Measurements from ENCODE around the gene RBM33.

RBM33 gene

DNA sequence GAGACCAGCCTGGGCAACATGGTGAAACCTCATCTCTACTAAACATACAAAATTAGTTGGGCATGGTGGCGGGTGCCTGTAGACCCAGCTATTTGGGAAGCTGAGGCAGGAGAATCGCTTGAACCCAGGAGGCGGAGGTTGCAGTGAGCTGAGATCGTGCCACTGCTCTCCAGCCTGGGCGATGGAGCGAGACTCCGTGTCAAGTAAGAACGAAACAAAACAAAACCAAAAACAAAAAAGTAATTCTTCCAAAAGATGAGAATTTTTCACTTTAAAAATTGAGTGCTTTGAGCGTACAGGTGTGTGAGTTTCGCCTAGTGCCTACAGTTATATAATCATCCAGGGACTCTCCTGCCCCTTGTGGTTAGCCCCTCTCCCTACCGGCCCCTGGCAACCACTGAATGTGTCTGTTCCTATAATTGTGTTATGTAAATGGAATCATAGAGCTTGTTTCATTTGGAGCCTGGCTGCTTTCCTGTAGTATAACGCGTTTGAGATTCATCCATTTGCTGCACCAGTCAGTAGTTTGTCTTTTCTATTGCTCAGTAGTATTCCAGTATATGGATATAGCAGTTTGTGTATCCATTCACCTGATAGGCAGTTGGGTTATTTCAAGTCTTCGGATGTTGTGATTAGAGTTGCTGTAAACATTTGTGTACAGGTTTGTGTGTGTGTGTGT lies 80.0 kb downstream of the RBM33 start:
- DNase-seq = no peak

DNA sequence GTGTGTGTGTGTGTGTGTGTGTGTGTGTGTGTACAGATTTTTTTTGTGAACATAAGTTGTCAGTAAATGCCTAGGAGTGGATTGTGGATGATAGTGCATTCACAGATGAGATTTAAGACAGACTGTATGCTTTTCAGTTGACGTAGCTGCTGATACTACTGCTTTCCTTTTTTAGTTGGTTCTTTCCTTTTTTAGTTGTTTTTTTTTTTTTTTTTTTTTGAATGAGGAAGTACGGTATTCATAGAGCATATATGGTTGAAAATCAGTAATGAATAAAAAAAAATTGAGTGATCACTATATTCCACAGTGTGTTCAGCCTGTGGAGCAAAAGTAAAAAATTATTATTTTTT lies 80.5 kb downstream of the RBM33 start:
- no peak for DNase-seq

DNA sequence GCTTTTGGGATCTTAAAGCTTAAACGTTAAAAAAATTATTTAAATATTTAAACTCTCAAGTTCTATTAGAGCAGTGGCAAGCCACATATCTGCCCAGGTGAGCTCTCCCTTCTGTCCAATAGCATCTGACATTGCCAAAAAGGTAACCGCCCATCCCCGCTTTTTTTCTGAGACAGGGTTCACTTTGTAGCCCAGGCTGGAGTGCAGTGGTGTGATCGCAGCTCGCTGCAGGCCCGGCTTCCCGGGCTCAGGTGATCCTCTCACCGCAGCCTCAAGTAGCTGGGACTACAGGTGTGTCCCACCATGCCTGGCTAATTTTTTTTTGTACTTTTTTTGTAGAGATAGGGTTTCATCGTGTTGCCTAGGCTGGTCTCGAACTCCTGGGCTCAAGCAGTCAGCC lies 83.2 kb downstream of the RBM33 start:
- no peak for DNase-seq

GRCh38 chr7:155728116-155728515 lies 83.7 kb downstream of the RBM33 start:
- no peak for DNase-seq

DNA sequence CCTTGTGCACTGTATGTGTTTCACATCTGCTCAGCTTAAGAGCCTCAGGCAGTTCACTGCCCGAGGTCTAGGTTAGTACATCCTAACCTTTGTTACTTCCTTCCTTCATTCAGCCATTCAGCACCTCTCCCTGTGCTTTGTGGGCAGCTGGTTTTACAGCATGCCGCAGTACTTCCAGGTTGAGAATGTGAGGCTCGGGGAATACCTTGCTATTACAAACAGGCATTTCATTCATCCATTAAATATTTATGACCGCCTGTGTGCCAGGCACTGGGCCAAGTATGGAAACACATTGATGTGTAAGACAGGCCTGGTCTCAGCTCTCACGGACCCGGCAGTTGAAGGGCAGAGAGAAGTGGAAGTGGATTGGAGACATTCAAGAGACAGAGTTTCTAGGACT lies 85.4 kb downstream of the RBM33 start:
- DNase-seq = no peak

GRCh38 chr7:155731380-155731779 lies 86.9 kb downstream of the RBM33 start:
- DNase-seq = no peak

DNA sequence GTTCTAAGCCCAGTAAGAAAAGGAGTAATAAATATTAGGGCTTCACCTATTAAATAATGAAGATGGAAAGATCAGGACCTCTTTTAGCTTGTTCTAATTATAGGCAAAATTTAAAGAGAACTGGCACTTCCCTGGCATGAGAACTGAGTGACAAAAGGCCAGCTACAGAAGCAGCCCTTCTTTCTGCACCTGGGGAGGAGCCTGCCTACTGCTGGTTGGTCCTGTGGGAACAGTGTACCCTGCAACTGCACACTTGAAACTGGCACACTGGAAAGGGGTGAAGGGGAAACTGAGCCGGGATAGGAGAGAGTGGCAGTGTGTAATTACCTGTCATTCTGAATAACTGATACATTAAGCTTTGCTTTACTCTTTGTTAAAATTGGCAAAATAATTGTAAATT lies 87.4 kb downstream of the RBM33 start:
- DNase-seq = no peak

DNA sequence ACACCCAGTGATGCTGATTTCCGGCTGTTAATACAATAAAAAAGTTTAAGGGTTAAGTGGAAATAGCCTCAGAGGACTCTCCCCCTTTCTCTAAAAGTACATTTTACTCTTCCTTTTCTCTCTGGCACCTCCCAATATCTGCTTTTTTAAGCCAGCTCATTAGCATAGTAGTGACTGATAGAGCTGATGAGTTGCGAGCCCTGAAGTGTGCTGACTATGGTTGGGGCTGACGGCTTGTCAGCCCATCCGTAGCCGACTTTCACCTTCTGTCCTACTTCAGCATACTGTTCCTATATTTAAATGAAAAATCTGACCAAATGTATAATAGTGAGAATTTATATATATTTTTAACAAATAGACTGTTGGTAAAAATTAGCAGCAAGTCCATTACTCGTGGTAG lies 87.8 kb downstream of the RBM33 start:
- no peak for DNase-seq

DNA sequence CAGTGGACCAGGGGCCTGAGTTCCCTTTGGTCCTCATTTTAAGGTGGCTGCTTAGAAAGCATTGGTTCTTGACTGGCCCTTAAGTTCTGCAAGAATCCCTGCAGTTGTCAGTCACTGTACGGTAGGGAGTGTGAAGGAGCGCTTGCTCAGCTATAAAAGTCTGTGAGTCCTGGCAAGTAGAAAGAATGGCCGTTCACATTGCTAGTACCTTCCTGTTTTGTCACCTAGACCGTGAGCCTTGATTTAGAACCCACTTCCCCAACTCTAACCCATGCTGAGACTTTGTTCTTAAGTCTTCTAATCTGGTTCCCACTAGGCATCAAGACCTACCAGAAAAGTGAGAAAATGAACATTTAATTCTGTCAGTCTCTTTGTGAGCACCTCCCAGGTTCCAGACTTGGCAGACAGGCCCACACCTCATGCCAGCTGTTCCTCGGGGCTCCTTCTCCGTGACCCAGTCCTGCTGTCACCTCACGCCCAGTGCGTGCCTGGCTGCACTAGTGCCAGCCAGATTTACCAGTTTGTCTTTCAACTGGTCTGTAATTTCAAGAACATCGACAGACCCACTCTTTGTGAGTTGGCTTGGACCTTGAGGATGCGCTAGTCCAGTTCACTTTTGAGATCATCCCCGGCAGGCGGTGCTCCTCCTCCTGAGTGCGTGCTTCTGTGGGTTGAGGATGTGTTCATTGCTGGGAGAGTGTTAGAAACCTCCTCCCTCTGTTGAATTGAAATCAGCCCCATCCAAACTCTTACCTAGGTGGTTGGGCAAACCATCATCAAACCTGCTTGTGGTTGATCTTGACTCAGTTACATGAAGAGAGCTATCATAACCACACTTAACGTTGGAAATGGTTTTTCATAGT lies 89.4 kb downstream of the RBM33 start:
- no peak for DNase-seq

GRCh38 chr7:155734445-155734809 lies 90.0 kb downstream of the RBM33 start:
- DNase-seq = no peak

- DNase-seq = no peak
Observed at GRCh38 chr7:155735442-155736115, 91.1 kb downstream of the RBM33 start.

DNA sequence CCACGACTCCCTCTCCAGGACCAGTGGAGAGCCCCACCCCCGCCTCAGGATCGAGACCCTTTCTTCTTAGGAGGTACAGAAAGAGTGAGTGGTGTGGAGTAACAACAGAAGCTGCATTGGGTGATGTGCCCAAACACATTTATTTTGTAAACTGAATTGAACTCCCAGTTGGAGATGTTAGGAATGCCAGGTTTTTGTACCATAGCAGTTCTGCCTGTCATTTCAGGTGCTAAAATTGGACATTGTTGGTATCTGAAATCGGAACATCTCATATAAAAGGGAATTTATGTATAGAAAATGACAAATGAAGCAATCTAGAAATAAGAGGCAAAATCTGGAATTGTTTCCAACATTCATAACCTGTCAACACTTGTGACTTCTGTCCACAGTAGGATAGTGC lies 93.1 kb downstream of the RBM33 start:
- peak in 1 of 14 donors; percentile 61 for DNase-seq

GRCh38 chr7:155738104-155738503 lies 93.6 kb downstream of the RBM33 start:
- DNase-seq = no peak

DNA sequence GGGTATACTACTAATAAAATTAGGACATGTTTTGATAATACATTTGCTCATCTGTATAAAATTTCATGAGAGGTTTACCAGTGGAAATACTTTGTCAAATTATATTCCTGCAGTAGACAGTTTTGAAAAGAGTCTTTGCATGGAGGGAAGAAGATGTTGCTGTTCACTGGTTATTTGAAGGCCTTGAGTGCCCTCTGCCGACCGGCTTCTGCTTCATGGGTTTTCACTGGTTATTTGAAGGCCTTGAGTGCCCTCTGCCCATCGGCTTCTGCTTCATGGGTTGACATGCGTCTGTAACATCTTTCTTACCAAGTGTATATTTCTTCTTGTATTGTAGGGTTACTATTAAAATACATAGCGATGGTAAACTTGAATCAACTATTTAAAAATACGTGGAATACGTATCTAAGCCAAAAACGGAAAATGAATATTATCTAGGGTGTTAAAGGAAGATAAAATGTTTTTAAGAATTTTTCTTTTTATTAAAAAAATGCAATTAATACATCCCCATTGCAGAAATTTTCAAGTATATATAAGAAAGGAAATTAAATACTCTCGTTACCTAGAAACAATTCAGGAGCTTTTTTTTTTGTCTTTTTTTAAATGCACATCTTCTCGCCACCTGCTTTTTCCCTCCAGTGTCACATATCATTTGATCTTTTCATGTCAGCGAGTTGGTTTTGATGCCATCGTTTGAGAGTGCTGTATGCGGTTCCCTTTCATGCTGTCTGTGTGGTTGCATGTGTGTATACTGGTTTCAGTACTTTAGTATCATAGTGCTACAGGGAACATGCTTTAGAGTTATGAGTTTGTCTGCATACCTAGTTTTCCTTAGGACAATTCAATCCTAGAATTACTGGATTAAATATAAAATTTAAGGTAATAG lies 94.4 kb downstream of the RBM33 start:
- DNase-seq = peak in 11 of 14 donors; percentile 35 to 88 (median 64)

DNA sequence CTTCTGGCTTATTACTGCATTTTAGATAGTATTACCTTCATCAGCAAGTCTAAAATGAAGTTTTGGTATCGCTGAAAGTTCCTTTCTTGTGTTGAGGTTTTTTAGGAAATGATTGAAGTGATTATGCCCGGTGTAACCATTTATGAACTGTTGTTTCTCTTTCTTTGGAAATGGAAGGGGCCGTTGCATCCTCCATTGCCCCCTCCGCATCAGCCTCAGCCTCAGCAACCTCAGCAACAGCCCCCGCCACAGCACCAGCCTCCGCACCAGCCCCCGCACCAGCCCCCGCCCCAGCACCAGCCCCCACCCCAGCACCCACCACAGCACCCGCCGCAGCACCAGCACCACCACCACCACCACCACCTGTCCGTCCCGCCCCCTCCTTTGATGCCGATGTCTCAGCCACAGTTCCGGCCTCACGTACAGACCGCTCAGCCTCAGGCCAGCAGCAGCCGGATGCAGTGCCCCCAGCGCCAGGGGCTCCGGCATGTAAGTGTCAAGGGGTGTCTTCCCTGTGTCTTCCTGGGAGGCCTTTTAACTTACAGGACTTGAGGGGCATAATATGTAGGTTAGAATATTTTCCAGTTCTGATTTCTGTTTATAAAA lies 95.2 kb downstream of the RBM33 start:
- no peak for DNase-seq

GRCh38 chr7:155741082-155741481 lies 96.6 kb downstream of the RBM33 start:
- no peak for DNase-seq

DNA sequence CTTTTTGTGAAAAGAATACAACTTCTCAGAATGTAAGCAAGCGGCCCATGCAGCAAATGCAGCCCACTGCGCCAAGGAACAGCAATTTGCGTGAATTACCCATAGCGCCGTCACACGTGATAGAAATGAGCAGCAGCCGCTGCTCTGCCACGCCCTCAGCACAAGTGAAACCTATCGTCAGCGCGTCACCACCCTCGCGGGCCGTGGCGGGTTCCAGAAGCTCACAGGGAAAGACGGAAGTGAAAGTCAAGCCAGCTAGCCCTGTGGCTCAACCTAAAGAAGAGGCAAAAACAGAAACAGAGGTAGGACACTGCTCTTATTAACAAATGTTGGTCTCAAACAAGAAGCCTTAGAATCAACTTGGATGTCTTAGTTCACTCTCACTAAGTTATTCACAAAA lies 97.3 kb downstream of the RBM33 start:
- DNase-seq = peak in 4 of 14 donors; percentile 36 to 45 (median 40)

GRCh38 chr7:155743177-155743576 lies 98.7 kb downstream of the RBM33 start:
- no peak for DNase-seq

DNA sequence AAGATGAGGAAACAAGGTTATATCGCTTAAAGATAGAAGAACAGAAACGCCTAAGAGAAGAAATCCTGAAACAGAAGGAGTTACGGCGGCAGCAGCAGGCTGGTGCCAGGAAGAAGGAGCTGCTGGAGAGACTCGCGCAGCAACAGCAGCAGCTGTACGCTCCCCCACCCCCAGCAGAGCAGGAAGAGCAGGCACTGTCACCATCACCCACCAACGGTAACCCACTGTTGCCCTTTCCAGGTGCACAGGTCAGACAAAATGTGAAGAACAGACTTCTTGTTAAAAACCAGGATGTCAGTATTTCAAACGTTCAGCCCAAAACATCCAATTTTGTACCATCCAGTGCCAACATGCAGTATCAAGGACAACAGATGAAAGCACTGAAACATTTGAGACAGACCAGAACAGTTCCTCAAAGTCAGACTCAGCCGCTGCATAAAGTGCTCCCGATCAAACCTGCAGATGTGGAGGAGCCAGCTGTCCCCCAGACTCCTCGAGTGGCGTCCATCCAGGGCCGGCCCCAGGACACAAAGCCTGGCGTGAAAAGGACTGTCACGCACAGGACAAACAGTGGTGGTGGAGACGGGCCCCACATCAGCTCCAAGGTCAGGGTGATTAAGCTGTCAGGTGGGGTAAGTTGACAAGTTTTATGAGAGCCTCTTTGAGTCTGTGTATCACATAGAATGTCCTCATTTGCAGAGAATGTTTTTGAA lies 100.7 kb downstream of the RBM33 start:
- DNase-seq = peak in 1 of 14 donors; percentile 29

- no peak for DNase-seq
Observed at GRCh38 chr7:155745737-155746136, 101.3 kb downstream of the RBM33 start.

DNA sequence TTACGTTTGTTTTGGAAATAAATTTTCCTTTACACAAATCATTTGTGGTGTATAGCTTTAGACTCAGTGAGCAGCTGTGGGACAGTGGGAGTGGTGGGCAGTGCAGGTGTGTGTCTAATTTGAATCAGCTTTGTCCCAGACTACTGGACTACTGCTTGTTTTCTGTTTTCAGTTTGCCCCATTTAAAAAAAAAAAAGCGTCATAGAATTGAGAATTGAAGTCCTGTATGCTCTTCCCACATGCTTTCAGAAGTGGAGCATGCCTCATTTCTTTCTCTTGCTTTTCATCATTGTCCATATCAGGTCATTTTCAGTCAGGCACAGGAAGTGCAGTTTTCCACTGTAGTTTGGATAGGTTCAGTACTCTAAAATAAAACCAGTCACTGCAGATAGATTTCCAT lies 101.7 kb downstream of the RBM33 start:
- DNase-seq = no peak
